Glutamatergic neuron (in vitro differentiated cells): Measurements from ENCODE around the gene KDM2B. TPM values are rescaled to one million over a fixed set of nuclear protein-coding genes. Genes with fewer than 3 reads are reported as not detected.

ENCODE experiments used
- DNase-seq: peaks from one replicate; pipeline ENCODE4 v3.0.0; 2022
- H3K27ac Mint-ChIP-seq: one replicate; pipeline ENCODE4 v1.8.0; 2020; ENCODE audit warnings: mild to moderate bottlenecking, mixed read lengths, inconsistent platforms; ENCODE audit not compliant: unreplicated experiment
- H3K27me3 Mint-ChIP-seq: one replicate; pipeline ENCODE4 v1.8.0; 2020; ENCODE audit warnings: mild to moderate bottlenecking, moderate library complexity, mixed read lengths, inconsistent platforms; ENCODE audit not compliant: unreplicated experiment
- H3K36me3 Mint-ChIP-seq: one replicate; pipeline ENCODE4 v1.8.0; 2020; ENCODE audit warnings: mild to moderate bottlenecking, mixed read lengths, inconsistent platforms; ENCODE audit not compliant: unreplicated experiment
- H3K4me1 Mint-ChIP-seq: one replicate; pipeline ENCODE4 v1.8.0; 2020; ENCODE audit warnings: mild to moderate bottlenecking, low read depth, mixed read lengths, inconsistent platforms; ENCODE audit not compliant: unreplicated experiment
- H3K4me3 Mint-ChIP-seq: one replicate; pipeline ENCODE4 v1.8.0; 2020; ENCODE audit warnings: mild to moderate bottlenecking, mixed read lengths, inconsistent platforms; ENCODE audit not compliant: unreplicated experiment
- H3K9me3 Mint-ChIP-seq: one replicate; pipeline ENCODE4 v1.8.0; 2020; ENCODE audit warnings: mild to moderate bottlenecking, moderate library complexity, mixed read lengths, inconsistent platforms; ENCODE audit not compliant: unreplicated experiment
- total RNA-seq: library from RNA; stranded (reverse); fragmentation: NEBNext Ultra II Directional; extraction: Animal tissue kit (Norgen Biotek cat#: 25700); gene quantifications from one replicate; pipeline ENCODE4 v1.2.1, GENCODE V29; 2021; ENCODE audit not compliant: unreplicated experiment
- TF ChIP-seq, protein P1 (sequence below): fragments of 200-600 bp; sonication (generic); IDR thresholded peaks from one replicate; pipeline ENCODE4 v1.5.0; 2021; ENCODE audit not compliant: partially characterized antibody, unreplicated experiment

Gene KDM2B
- total RNA-seq, 1 donor from 2014 or later = 64.3 TPM

GRCh38 chr12:121468499-121468801 is 112.4 kb downstream of the KDM2B start:
- DNase-seq = peak; percentile 49
- Mint-ChIP-seq H3K36me3 (no peaks in the 10 kb centered on the region), H3K4me3 (peak overlapping the region; percentile 72), H3K9me3 (peaks cover 10% of the 10 kb centered on the region), H3K4me1 (peaks cover 17% of the 10 kb centered on the region), H3K27ac (peak overlapping the region; percentile 91), H3K27me3 (peaks cover 4% of the 10 kb centered on the region)
- TF ChIP-seq, protein P1, sequence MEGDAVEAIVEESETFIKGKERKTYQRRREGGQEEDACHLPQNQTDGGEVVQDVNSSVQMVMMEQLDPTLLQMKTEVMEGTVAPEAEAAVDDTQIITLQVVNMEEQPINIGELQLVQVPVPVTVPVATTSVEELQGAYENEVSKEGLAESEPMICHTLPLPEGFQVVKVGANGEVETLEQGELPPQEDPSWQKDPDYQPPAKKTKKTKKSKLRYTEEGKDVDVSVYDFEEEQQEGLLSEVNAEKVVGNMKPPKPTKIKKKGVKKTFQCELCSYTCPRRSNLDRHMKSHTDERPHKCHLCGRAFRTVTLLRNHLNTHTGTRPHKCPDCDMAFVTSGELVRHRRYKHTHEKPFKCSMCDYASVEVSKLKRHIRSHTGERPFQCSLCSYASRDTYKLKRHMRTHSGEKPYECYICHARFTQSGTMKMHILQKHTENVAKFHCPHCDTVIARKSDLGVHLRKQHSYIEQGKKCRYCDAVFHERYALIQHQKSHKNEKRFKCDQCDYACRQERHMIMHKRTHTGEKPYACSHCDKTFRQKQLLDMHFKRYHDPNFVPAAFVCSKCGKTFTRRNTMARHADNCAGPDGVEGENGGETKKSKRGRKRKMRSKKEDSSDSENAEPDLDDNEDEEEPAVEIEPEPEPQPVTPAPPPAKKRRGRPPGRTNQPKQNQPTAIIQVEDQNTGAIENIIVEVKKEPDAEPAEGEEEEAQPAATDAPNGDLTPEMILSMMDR = no peak

- DNase-seq = peak; percentile 72
- H3K27ac Mint-ChIP-seq = peak overlapping the region; percentile 91
Observed at GRCh38 chr12:121467638-121468498, 113.0 kb downstream of the KDM2B start.

GRCh38 chr12:121466794-121467637 is 113.8 kb downstream of the KDM2B start:
- H3K4me1 Mint-ChIP-seq = peaks cover 17% of the 10 kb centered on the region

More at GRCh38 chr12:121467638-121468498, 113.0 kb downstream of the KDM2B start:
- Mint-ChIP-seq H3K9me3 (peaks cover 10% of the 10 kb centered on the region), H3K4me1 (peaks cover 17% of the 10 kb centered on the region), H3K36me3 (no peaks in the 10 kb centered on the region), H3K4me3 (peak overlapping the region; percentile 72), H3K27me3 (peaks cover 4% of the 10 kb centered on the region)
- TF ChIP-seq, protein P1 = no peak

GRCh38 chr12:121465921-121466793 is 114.7 kb downstream of the KDM2B start:
- H3K4me1 Mint-ChIP-seq = peaks cover 21% of the 10 kb centered on the region
- TF ChIP-seq, protein P1 = no peak
- no peaks in the 10 kb centered on the region for H3K36me3 Mint-ChIP-seq
- H3K27me3 Mint-ChIP-seq = peaks cover 4% of the 10 kb centered on the region
- peaks cover 10% of the 10 kb centered on the region for H3K9me3 Mint-ChIP-seq
- H3K4me3 Mint-ChIP-seq = peak overlapping the region; percentile 95
- peak; percentile 60 for DNase-seq
- peak overlapping the region; percentile 91 for H3K27ac Mint-ChIP-seq

More at GRCh38 chr12:121466794-121467637, 113.8 kb downstream of the KDM2B start:
- H3K36me3 Mint-ChIP-seq = no peaks in the 10 kb centered on the region
- peaks cover 10% of the 10 kb centered on the region for H3K9me3 Mint-ChIP-seq
- no peak overlapping the region for H3K4me3 Mint-ChIP-seq
- H3K27me3 Mint-ChIP-seq = peaks cover 4% of the 10 kb centered on the region
- TF ChIP-seq, protein P1 = no peak
- peak; percentile 92 for DNase-seq
- no peak overlapping the region for H3K27ac Mint-ChIP-seq
